Epithelial cell of proximal tubule (primary cell): Measurements from ENCODE around the gene FEZF2. TPM values are rescaled to one million over a fixed set of nuclear protein-coding genes. Genes with fewer than 3 reads are reported as not detected.

Experiments
- DNase-seq: peaks from one replicate; pipeline ENCODE4 v3.0.0-alpha.2; 2011; ENCODE audit warnings: low read depth
- H3K4me3 ChIP-seq: 2 replicates; pipeline ENCODE4 v1.5.1; 2011; ENCODE audit warnings: low read depth, mild to moderate bottlenecking, low read length
- total RNA-seq: library from RNA; depleted of rRNA; stranded (reverse); fragments of >200 nt; gene quantifications from 2 replicates; pipeline ENCODE4 v1.2.3, GENCODE V29; 2015
- TF ChIP-seq, protein P1 (sequence below): conservative IDR thresholded peaks from 2 replicates; pipeline ENCODE4 v1.5.1; 2012; ENCODE audit warnings: low read depth, mild to moderate bottlenecking, low read length

FEZF2 gene
- total RNA-seq, 1 donor from 2014 or later: not detected

DNA sequence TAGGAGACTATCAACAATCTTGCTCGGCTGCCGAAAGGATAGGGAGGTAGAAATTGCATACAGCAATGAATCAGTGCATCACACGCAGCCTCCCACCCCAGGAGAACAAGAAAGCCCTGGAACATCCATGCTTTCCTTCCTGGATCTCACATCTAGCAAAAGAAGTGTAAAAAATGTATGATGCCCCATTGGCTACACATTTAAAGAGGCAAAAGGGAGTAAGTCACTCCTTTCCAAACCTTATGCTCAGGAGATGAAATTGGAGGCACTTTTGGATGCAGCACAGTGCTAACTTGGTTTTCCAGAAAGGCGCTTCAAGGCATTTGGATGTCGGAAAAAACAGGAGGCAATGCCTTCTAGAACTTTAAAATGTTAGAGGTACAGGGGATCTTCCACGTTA is 32.2 kb upstream of the FEZF2 start:
- DNase-seq: no peak
- H3K4me3 ChIP-seq: no peak overlapping the region
- TF ChIP-seq, protein P1, sequence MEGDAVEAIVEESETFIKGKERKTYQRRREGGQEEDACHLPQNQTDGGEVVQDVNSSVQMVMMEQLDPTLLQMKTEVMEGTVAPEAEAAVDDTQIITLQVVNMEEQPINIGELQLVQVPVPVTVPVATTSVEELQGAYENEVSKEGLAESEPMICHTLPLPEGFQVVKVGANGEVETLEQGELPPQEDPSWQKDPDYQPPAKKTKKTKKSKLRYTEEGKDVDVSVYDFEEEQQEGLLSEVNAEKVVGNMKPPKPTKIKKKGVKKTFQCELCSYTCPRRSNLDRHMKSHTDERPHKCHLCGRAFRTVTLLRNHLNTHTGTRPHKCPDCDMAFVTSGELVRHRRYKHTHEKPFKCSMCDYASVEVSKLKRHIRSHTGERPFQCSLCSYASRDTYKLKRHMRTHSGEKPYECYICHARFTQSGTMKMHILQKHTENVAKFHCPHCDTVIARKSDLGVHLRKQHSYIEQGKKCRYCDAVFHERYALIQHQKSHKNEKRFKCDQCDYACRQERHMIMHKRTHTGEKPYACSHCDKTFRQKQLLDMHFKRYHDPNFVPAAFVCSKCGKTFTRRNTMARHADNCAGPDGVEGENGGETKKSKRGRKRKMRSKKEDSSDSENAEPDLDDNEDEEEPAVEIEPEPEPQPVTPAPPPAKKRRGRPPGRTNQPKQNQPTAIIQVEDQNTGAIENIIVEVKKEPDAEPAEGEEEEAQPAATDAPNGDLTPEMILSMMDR: no peak

GRCh38 chr3:62405135-62405534 is 31.8 kb upstream of the FEZF2 start:
- no peak overlapping the region for H3K4me3 ChIP-seq
- no peak for DNase-seq
- TF ChIP-seq, protein P1: no peak

DNA sequence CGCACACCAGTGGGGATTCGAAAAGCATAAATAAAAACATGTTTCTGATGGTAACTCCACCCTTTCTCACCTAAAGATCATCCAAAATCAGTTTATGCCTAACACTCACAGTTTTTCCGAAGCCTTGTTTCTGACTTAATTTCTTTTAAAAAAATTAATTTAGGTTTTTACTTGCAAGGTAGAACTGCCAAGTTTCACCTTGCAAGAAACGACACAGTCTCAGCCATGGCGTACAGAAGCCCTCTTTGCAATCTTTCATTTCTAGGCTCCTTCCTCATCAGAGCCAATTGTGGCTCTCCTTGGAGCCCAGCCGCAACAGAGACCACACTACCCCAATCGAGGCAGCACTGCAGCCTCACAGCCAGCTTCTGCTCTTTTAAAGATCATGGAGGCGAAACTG is 31.0 kb upstream of the FEZF2 start:
- H3K4me3 ChIP-seq: no peak overlapping the region
- TF ChIP-seq, protein P1: no peak
- DNase-seq: no peak

- DNase-seq: no peak
- TF ChIP-seq, protein P1: no peak
- no peak overlapping the region for H3K4me3 ChIP-seq
These were observed 30.4 kb upstream of the FEZF2 start for GRCh38 chr3:62403765-62404164.

DNA sequence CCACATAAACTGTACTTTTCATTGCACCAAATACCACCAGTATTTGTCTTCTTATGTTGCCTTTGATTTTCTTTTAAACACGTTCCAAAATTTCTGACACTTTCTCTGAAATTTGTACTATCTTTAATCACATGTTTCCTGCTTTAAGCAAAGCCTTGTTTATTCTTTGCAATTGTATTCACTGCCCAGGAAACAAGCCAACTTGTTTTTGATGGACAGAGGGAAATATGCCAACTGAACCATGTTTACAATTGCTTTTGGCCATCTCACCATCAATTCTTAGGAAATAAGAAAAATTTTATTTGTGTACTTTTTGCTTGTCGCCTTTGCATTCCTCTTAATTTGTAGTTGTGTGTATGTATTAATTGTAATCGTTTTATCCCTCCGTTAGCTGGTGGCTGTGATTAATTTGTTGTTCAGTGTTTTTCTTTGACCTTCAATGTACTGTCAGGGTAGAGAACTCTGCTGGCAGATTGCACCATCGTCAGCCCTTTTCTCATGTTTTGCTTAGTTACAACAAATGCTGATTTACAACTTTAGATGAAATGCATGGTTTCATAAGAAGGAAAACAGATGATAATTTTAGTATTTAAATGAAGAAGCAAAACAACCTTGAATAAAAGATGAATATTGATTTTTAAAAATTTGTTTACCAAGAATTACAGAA is 19.4 kb upstream of the FEZF2 start:
- TF ChIP-seq, protein P1: no peak
- DNase-seq: no peak
- H3K4me3 ChIP-seq: no peak overlapping the region

DNA sequence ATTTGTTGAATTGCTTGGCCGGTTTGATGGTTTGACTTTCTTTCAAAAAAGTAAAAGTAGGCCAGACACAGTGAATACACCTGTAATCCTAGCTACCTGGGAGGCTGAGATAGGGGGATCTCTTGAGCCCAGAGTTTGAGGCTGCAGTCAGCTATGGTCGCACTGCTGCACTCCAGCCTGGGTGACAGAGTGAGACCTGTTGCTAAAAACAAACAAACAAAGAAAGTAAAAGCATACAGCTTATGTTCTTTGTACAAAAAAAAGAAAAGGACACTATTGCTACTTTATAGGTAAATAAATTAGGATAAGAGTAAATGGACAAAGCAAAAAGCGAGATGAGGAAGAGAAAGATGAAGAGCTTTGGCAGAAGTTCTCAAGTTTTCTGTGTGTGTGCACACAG is 13.9 kb upstream of the FEZF2 start:
- H3K4me3 ChIP-seq: no peak overlapping the region
- TF ChIP-seq, protein P1: no peak
- DNase-seq: no peak

GRCh38 chr3:62379321-62379798 is 6.0 kb upstream of the FEZF2 start:
- DNase-seq: no peak
- TF ChIP-seq, protein P1: no peak
- H3K4me3 ChIP-seq: no peak overlapping the region
